NCI-H1436 treated with DMSO at 0.1 percent for 48 hours (cell line): Measurements from ENCODE around the gene CTXND2.
"Not testable (repeated sequence)": the region's sequence is repeated elsewhere in the genome, so short reads cannot be mapped to it uniquely, and the experiment has no call there.

Source experiments
- DNase-seq: peaks from one replicate; lab custom pipeline; 2025; lab: John Stamatoyannopoulos, UW

The CTXND2 gene

DNA sequence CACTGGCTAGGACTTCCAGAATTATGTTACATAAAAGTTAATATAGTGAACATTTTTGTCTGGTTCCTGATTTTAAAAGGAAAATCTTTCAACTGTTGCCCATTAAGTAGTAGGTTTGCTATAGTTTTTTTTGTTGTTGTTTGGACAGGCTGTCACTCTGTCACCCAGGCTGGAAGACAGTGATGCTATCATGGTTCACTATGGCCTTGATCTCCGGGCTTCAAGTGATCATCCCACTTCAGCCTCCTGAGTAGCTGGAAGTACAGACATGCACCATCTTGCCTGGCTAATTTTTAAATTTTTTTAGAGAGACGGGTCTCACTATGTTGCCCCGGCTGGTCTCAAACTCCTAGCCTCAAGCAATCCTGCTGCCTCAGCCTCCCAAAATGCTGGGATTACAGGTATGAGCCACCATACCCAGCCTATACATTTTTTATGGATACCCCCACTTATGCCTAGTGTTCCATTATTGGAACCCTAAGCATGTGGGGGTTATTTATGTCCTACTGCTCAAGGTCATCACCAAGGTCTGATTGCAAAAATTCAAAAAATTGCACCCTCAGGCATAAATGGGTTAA is 6.5 kb downstream of the CTXND2 start:
- no peak for DNase-seq

- no peak for DNase-seq
These were observed 8.7 kb downstream of the CTXND2 start for GRCh38 chr1:150895618-150896017.

- DNase-seq = not testable (repeated sequence)
These were observed 12.9 kb downstream of the CTXND2 start for GRCh38 chr1:150899795-150900194.

- no peak for DNase-seq
These were observed 15.4 kb downstream of the CTXND2 start for GRCh38 chr1:150902346-150902745.

DNA sequence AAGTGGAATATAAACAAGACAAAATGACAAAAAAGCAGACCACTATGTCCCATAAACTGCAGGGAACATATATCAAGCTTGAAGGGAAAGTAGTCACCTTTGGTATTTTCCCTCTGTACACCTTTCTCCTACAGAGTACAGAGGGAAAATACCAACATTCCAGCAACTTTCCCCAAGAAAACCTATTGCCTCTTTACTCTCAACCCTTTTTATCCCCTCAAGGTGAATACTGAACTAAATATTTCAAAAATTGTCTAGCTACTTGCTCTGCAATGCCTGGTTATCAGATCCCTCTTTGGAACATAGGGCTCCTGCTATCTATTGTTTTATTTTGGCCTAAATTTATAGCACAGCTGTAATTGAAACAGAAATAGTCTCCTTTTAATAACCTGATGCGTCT is 15.8 kb downstream of the CTXND2 start:
- DNase-seq = no peak

- DNase-seq = no peak
These were observed 18.4 kb downstream of the CTXND2 start for GRCh38 chr1:150905301-150905700.

DNA sequence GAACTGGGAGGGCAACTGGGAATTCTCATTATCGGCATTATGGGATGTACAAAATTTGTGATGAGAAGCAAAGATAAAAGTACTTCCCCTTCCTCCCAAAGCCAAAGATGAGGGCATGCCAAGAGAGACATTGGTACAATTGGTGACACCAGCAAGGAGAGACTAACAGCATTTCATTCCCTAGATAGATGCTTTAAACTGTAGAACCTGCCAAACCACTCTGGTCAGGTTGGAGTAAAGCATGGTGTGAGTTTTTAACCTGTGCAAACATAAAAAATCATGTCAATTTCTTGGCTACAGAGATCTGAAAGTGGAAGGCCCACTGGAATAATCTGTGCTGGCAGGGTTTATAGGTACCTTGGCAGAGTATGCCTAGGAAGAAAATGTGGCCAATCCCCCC is 19.4 kb downstream of the CTXND2 start:
- DNase-seq = no peak

- no peak for DNase-seq
These were observed 19.9 kb downstream of the CTXND2 start for GRCh38 chr1:150906813-150907212.

GRCh38 chr1:150909585-150910180 is 22.7 kb downstream of the CTXND2 start:
- no peak for DNase-seq

- DNase-seq = no peak
These were observed 25.7 kb downstream of the CTXND2 start for GRCh38 chr1:150912623-150913022.

- DNase-seq = no peak
These were observed 30.5 kb downstream of the CTXND2 start for GRCh38 chr1:150917387-150917786.

DNA sequence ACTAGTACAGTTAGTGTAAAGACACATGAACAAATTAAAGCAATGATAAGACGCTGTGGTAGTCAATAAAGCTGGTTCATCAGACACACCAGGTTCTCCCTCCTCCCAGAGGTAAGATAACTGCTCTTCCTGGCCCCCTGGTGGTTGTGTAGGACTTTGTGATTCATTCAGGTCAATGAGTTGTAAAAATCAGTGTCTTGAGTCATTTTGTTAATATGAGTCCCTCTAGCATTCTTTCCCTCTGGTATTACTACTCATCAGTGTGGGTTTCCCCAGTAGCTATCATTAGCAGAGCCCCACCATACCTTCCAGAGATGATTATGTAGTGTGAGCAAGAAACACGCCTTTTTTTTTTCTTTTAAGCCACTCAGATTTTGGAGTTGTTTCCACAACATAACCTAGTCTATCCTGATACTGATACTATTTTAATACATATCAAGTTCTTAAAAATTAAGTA is 35.6 kb downstream of the CTXND2 start:
- DNase-seq = peak; percentile 46

GRCh38 chr1:150925080-150925479 is 38.1 kb downstream of the CTXND2 start:
- DNase-seq = no peak

- DNase-seq = peak; percentile 86
These were observed 39.3 kb downstream of the CTXND2 start, which contains the start of gene SETDB1 for GRCh38 chr1:150926097-150926741. TSS of gene SETDB1 (plus strand) at chr1:150926363. CDS start at chr1:150927715, 1,352 bp downstream.

DNA sequence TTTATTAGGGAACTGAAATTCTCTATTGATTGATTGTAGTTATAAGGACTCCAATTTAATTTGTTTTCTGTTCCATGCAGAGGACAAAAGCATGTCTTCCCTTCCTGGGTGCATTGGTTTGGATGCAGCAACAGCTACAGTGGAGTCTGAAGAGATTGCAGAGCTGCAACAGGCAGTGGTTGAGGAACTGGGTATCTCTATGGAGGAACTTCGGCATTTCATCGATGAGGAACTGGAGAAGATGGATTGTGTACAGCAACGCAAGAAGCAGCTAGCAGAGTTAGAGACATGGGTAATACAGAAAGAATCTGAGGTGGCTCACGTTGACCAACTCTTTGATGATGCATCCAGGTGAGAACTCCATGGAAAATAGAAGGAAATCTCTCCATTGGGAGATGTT is 40.7 kb downstream of the CTXND2 start:
- no peak for DNase-seq

DNA sequence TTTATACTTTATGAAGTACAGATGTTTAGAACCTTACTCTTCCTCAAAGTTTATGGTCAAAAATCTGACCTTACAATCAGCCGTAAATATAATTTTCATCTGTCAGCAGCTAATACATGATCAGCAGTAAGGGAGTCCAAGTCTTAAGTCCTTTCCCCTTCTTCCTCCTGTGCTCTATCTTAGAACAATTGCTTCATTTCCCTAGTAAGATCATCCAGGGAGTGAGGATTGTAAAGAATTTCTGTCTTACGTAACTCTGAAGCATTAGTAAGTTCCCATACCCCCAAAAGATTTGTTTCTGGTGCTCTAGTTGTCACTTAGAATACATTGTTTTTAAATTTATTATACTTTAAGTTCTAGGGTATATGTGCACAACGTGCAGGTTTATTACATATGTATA is 41.4 kb downstream of the CTXND2 start:
- DNase-seq = no peak

DNA sequence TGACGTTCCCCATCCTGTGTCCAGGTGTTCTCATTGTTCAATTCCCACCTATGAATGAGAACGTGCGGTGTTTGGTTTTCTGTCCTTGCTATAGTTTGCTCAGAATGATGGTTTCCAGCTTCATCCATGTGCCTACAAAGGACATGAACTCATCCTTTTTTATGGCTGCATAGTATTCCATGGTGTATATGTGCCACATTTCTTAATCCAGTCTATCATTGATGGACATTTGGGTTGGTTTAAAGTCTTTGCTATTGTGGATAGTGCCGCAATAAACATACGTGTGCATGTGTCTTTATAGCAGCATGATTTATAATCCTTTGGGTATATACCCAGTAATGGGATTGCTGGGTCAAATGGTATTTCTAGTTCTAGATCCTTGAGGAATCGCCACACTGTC is 41.8 kb downstream of the CTXND2 start:
- not testable (repeated sequence) for DNase-seq

DNA sequence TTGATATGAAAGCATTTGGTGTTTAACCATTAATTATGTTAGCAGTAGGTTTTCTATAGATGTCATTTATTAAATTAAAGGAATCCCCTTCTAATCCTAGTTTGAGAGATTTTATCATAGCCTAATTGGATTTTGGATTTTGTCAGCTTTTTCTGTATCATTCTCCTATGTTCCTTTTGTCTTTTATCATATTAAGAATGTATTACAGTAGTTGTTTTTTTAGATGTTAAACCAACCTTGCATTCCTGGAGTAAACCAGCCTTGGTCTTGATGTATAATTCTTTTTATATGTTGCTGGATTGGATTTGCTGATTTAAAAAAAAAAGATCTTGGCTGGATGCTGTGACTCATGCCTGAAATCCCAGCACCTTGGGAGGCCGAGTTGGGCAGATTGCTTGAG is 44.8 kb downstream of the CTXND2 start:
- DNase-seq = no peak

DNA sequence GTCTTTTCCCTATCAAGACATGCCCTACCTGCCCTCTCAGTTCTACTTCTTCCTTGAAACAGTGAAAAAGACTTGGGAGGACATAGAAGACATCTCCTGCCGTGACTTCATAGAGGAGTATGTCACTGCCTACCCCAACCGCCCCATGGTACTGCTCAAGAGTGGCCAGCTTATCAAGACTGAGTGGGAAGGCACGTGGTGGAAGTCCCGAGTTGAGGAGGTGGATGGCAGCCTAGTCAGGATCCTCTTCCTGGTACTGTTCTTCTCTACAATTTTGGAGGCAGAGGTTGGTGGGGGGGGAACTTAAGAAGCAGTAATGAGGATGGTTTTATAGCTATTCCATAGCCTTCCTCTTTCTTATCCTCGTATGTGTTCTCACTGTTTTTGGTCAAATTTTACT is 57.9 kb downstream of the CTXND2 start:
- DNase-seq = no peak

- DNase-seq = no peak
These were observed 67.8 kb downstream of the CTXND2 start for GRCh38 chr1:150954708-150955107.

DNA sequence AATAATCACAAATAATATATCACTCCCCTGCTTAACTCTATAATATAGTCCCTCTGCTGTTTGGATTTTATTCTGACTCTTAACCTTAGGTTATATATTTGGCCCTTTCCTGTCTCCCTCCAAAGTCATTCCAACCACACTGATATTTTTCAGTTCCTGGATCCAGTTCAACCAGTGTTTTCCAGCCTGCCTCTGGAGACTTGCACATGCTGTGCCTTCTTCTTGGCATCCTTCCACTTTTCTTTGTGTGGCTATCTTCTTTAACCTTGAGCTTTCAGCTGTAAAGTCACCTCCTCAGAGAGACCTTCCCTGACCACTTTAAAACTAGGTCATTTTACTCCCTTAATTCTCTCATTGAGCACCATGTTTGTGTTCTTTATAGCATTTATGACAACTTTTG is 68.3 kb downstream of the CTXND2 start:
- no peak for DNase-seq

DNA sequence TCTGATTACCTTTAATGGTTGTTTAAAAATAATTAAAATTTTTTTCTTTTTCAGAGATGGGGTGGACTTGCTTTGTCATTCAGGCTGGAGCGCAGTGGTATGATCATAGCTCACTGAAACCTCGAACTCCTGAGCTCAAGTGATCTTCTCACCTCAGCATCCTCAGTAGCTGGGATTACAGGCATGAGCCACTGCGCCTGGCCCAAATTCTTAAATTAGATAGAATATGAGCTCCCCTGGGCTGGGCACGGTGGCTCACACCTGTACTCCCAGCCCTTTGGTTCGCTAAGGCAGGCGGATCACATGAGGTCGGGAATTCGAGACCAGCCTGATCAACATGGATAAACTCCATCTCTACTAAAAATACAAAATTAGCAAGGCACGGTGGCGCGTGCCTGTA is 70.7 kb downstream of the CTXND2 start:
- DNase-seq = no peak

DNA sequence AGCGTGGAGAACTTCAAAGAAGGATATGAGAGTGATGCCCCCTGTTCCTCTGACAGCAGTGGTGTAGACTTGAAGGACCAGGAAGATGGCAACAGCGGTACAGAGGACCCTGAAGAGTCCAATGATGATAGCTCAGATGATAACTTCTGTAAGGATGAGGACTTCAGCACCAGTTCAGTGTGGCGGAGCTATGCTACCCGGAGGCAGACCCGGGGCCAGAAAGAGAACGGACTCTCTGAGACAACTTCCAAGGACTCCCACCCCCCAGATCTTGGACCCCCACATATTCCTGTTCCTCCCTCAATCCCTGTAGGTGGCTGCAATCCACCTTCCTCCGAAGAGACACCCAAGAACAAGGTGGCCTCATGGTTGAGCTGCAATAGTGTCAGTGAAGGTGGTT is 73.7 kb downstream of the CTXND2 start:
- no peak for DNase-seq

GRCh38 chr1:150961756-150962155 is 74.8 kb downstream of the CTXND2 start:
- no peak for DNase-seq
